Smooth muscle cell (in vitro differentiated cells): ENCODE measurements around the gene LOC101059915.
A peak's percentile ranks its signal among the peaks of the same experiment; 100 is the strongest.

Experiments
- DNase-seq: peaks from one replicate; lab custom pipeline; 2025; ENCODE audit not compliant: unreplicated experiment; lab: John Stamatoyannopoulos, UW
- H2AFZ ChIP-seq: fragments of 200-600 bp; sonication (generic); 2 replicates; pipeline ENCODE4 v1.6.0; 2016; ENCODE audit warnings: antibody characterized with exemption, low read depth, mild to moderate bottlenecking
- H3F3A ChIP-seq: fragments of 200-600 bp; sonication (generic); 2 replicates; pipeline ENCODE4 v1.6.0; 2017; ENCODE audit warnings: antibody characterized with exemption, low read depth
- H3K27ac ChIP-seq: fragments of 200-600 bp; sonication (generic); 2 replicates; pipeline ENCODE4 v1.5.1; 2016; ENCODE audit warnings: low read depth, mild to moderate bottlenecking
- H3K27me3 ChIP-seq: fragments of 200-600 bp; sonication (generic); 2 replicates; pipeline ENCODE4 v1.6.1; 2016; ENCODE audit warnings: low read depth, mild to moderate bottlenecking
- H3K36me3 ChIP-seq: fragments of 200-600 bp; sonication (generic); 2 replicates; pipeline ENCODE4 v1.5.1; 2016; ENCODE audit warnings: low read depth
- H3K4me1 ChIP-seq: fragments of 200-600 bp; sonication (generic); 2 replicates; pipeline ENCODE4 v1.5.1; 2016; ENCODE audit warnings: low read depth
- H3K4me2 ChIP-seq: fragments of 200-600 bp; sonication (generic); 2 replicates; pipeline ENCODE4 v1.6.0; 2016; ENCODE audit warnings: mild to moderate bottlenecking
- H3K4me3 ChIP-seq: fragments of 200-600 bp; sonication (generic); 2 replicates; pipeline ENCODE4 v1.5.1; 2016; ENCODE audit warnings: mild to moderate bottlenecking
- H3K79me2 ChIP-seq: fragments of 200-600 bp; sonication (generic); 2 replicates; pipeline ENCODE4 v1.6.0; 2016; ENCODE audit warnings: low read depth, mild to moderate bottlenecking
- H3K9ac ChIP-seq: fragments of 200-600 bp; sonication (generic); 2 replicates; pipeline ENCODE4 v1.6.0; 2016; ENCODE audit warnings: low read depth
- H3K9me3 ChIP-seq: fragments of 200-600 bp; sonication (generic); replicated peaks from 2 replicates; pipeline ENCODE4 v1.5.1; 2016; ENCODE audit warnings: low read depth
- H4K20me1 ChIP-seq: fragments of 200-600 bp; sonication (generic); 2 replicates; pipeline ENCODE4 v1.6.0; 2016; ENCODE audit warnings: low read depth
- CTCF ChIP-seq: fragments of 200-600 bp; sonication (generic); IDR thresholded peaks from 2 replicates; pipeline ENCODE4 v1.5.1; 2017; ENCODE audit warnings: borderline replicate concordance, mild to moderate bottlenecking, antibody characterized with exemption; ENCODE audit not compliant: insufficient read depth, poor library complexity, severe bottlenecking
- WGBS: methylation state at CpG from one replicate; pipeline ENCODE4 v1.1.7; 2016; ENCODE audit warnings: low lambda C conversion rate; 5-methylcytosine and 5-hydroxymethylcytosine counted together

Gene LOC101059915

GRCh38 chrX:71618787-71619186 lies 48.6 kb upstream of the LOC101059915 start:
- no peaks in the 10 kb centered on the region for H3K79me2 ChIP-seq
- no peaks in the 10 kb centered on the region for H3K4me1 ChIP-seq
- no peak for TF ChIP-seq CTCF
- no peaks in the 10 kb centered on the region for H3K27me3 ChIP-seq
- H3K4me2 ChIP-seq, result peak overlapping the region; percentile 32
- no peaks in the 10 kb centered on the region for H3K9me3 ChIP-seq
- H3K27ac ChIP-seq, result peak overlapping the region; percentile 89
- H3K4me3 ChIP-seq, result no peak overlapping the region
- no peak for DNase-seq
- H2AFZ ChIP-seq, result no peak overlapping the region
- no peaks in the 10 kb centered on the region for H4K20me1 ChIP-seq
- 64% methylated on average over 3 of the region's 3 CpGs for WGBS
- H3F3A ChIP-seq, result no peaks in the 10 kb centered on the region
- H3K36me3 ChIP-seq, result no peaks in the 10 kb centered on the region
- H3K9ac ChIP-seq, result peak overlapping the region; percentile 56

- TF ChIP-seq CTCF, result no peak
- Histone ChIP-seq H3K27me3 (no peaks in the 10 kb centered on the region), H3K4me3 (no peak overlapping the region), H3K9me3 (no peaks in the 10 kb centered on the region), H3K79me2 (no peaks in the 10 kb centered on the region), H3K4me1 (no peaks in the 10 kb centered on the region), H3K4me2 (peak overlapping the region; percentile 32), H3K27ac (peak overlapping the region; percentile 89), H2AFZ (no peak overlapping the region), H3K36me3 (no peaks in the 10 kb centered on the region), H3F3A (no peaks in the 10 kb centered on the region), H4K20me1 (no peaks in the 10 kb centered on the region), H3K9ac (peak overlapping the region; percentile 68)
- 60% methylated on average over 8 of the region's 8 CpGs for WGBS
- DNase-seq, result no peak
These were observed 48.2 kb upstream of the LOC101059915 start for GRCh38 chrX:71619193-71619592.

GRCh38 chrX:71619986-71620385 lies 47.4 kb upstream of the LOC101059915 start:
- Histone ChIP-seq H3F3A (no peaks in the 10 kb centered on the region), H3K4me1 (no peaks in the 10 kb centered on the region), H3K79me2 (no peaks in the 10 kb centered on the region), H3K9me3 (no peaks in the 10 kb centered on the region), H3K4me3 (no peak overlapping the region), H3K27ac (peak overlapping the region; percentile 89), H3K36me3 (no peaks in the 10 kb centered on the region), H4K20me1 (no peaks in the 10 kb centered on the region), H3K9ac (peak overlapping the region; percentile 68), H3K4me2 (no peak overlapping the region), H2AFZ (no peak overlapping the region), H3K27me3 (no peaks in the 10 kb centered on the region)
- 80% methylated on average over 1 of the region's 1 CpG for WGBS
- TF ChIP-seq CTCF, result no peak
- DNase-seq, result no peak

GRCh38 chrX:71621603-71622002 lies 45.7 kb upstream of the LOC101059915 start:
- H4K20me1 ChIP-seq, result no peaks in the 10 kb centered on the region
- H3K27ac ChIP-seq, result no peak overlapping the region
- no peaks in the 10 kb centered on the region for H3K79me2 ChIP-seq
- no peak overlapping the region for H3K9ac ChIP-seq
- no peaks in the 10 kb centered on the region for H3K9me3 ChIP-seq
- no peak overlapping the region for H3K4me3 ChIP-seq
- H2AFZ ChIP-seq, result no peak overlapping the region
- 72% methylated on average over 6 of the region's 6 CpGs for WGBS
- H3K4me2 ChIP-seq, result no peak overlapping the region
- H3K4me1 ChIP-seq, result no peaks in the 10 kb centered on the region
- no peaks in the 10 kb centered on the region for H3K36me3 ChIP-seq
- H3F3A ChIP-seq, result no peaks in the 10 kb centered on the region
- no peak for DNase-seq
- no peaks in the 10 kb centered on the region for H3K27me3 ChIP-seq
- no peak for TF ChIP-seq CTCF
